GM18526 (cell line): Measurements from ENCODE around the gene ABCC1.

Experiments
- POLR2A ChIP-seq: IDR thresholded peaks from 3 replicates; pipeline ENCODE4 v1.6.1; 2011; ENCODE audit not compliant: insufficient read length; ENCODE audit errors: extremely low read depth

The ABCC1 gene

GRCh38 chr16:16107839-16108238 is 158.4 kb downstream of the ABCC1 start:
- TF ChIP-seq POLR2A = no peak

- no peak for TF ChIP-seq POLR2A
Observed at GRCh38 chr16:16108759-16109158, 159.3 kb downstream of the ABCC1 start.

GRCh38 chr16:16109453-16110110 is 160.2 kb downstream of the ABCC1 start:
- no peak for TF ChIP-seq POLR2A

- no peak for TF ChIP-seq POLR2A
Observed at GRCh38 chr16:16110111-16110490, 160.7 kb downstream of the ABCC1 start.

- TF ChIP-seq POLR2A = no peak
Observed at GRCh38 chr16:16111639-16112038, 162.2 kb downstream of the ABCC1 start.

GRCh38 chr16:16112450-16113053 is 163.1 kb downstream of the ABCC1 start:
- TF ChIP-seq POLR2A = no peak

- TF ChIP-seq POLR2A = no peak
Observed at GRCh38 chr16:16113076-16113475, 163.7 kb downstream of the ABCC1 start.

GRCh38 chr16:16116841-16117240 is 167.4 kb downstream of the ABCC1 start:
- no peak for TF ChIP-seq POLR2A

GRCh38 chr16:16118337-16118736 is 168.9 kb downstream of the ABCC1 start:
- TF ChIP-seq POLR2A = no peak

- no peak for TF ChIP-seq POLR2A
Observed at GRCh38 chr16:16120044-16120381, 170.6 kb downstream of the ABCC1 start.

- no peak for TF ChIP-seq POLR2A
Observed at GRCh38 chr16:16120382-16121184, 171.2 kb downstream of the ABCC1 start.

- no peak for TF ChIP-seq POLR2A
Observed at GRCh38 chr16:16121185-16121727, 171.8 kb downstream of the ABCC1 start.

- TF ChIP-seq POLR2A = no peak
Observed at GRCh38 chr16:16122264-16122663, 172.8 kb downstream of the ABCC1 start.

- TF ChIP-seq POLR2A = no peak
Observed at GRCh38 chr16:16124438-16124837, 175.0 kb downstream of the ABCC1 start.

GRCh38 chr16:16124974-16125373 is 175.6 kb downstream of the ABCC1 start:
- TF ChIP-seq POLR2A = no peak

- TF ChIP-seq POLR2A = no peak
Observed at GRCh38 chr16:16126896-16127295, 177.5 kb downstream of the ABCC1 start.
